GM23248 (cell line): ENCODE data around the gene IFI27.

Experiments
- EZH2 ChIP-seq: fragments of 200-600 bp; sonication (generic); IDR thresholded peaks from 2 replicates; pipeline ENCODE4 v1.6.1; 2018; ENCODE audit warnings: antibody characterized with exemption, mild to moderate bottlenecking; ENCODE audit not compliant: insufficient read depth, poor library complexity, severe bottlenecking
- EZH2phosphoT487 ChIP-seq: fragments of 200-600 bp; sonication (generic); IDR thresholded peaks from 2 replicates; pipeline ENCODE4 v1.6.1; 2018; ENCODE audit warnings: antibody characterized with exemption, moderate library complexity, mild to moderate bottlenecking, low read depth; ENCODE audit not compliant: insufficient read depth

- TF ChIP-seq EZH2phosphoT487 (no peak), EZH2 (no peak)
Observed at GRCh38 chr14:94152676-94153075, 42.1 kb downstream of the IFI27 start.
